Loucy (cell line): ENCODE measurements around the gene SHROOM2.

Experiments
- H2AFZ ChIP-seq: fragments of 200-600 bp; sonication (generic); 2 replicates; pipeline ENCODE4 v1.6.0; 2016; ENCODE audit warnings: antibody characterized with exemption, mild to moderate bottlenecking, low read length, moderate library complexity
- H3F3A ChIP-seq: fragments of 200-600 bp; 2 replicates; pipeline ENCODE4 v1.6.0; 2016; ENCODE audit warnings: antibody characterized with exemption, low read depth, mild to moderate bottlenecking
- H3K27me3 ChIP-seq: fragments of 200-600 bp; sonication (generic); 2 replicates; pipeline ENCODE4 v1.6.1; 2014; ENCODE audit warnings: low read length, mild to moderate bottlenecking; ENCODE audit not compliant: insufficient read depth, poor library complexity, severe bottlenecking
- H3K36me3 ChIP-seq: fragments of 200-600 bp; sonication (generic); 2 replicates; pipeline ENCODE4 v1.6.1; 2016; ENCODE audit warnings: low read length; ENCODE audit not compliant: insufficient read depth
- H3K4me1 ChIP-seq: fragments of 200-600 bp; sonication (generic); 2 replicates; pipeline ENCODE4 v1.5.1; 2014; ENCODE audit warnings: low read length, mild to moderate bottlenecking; ENCODE audit not compliant: insufficient read depth, poor library complexity, severe bottlenecking
- H3K4me2 ChIP-seq: fragments of 200-600 bp; sonication (generic); 2 replicates; pipeline ENCODE4 v1.6.0; 2014; ENCODE audit warnings: antibody characterized with exemption, low read length, low read depth, mild to moderate bottlenecking; ENCODE audit not compliant: poor library complexity, severe bottlenecking
- H3K4me3 ChIP-seq: fragments of 200-600 bp; sonication (generic); 2 replicates; pipeline ENCODE4 v1.5.1; 2014; ENCODE audit warnings: low read length, mild to moderate bottlenecking, mixed read lengths; ENCODE audit not compliant: poor library complexity, severe bottlenecking
- H3K79me2 ChIP-seq: fragments of 200-600 bp; sonication (generic); 2 replicates; pipeline ENCODE4 v1.6.1; 2014; ENCODE audit warnings: low read length; ENCODE audit not compliant: insufficient read depth
- H3K9ac ChIP-seq: fragments of 200-600 bp; sonication (generic); 2 replicates; pipeline ENCODE4 v1.6.0; 2014; ENCODE audit warnings: mild to moderate bottlenecking, low read depth, low read length, moderate library complexity; ENCODE audit not compliant: poor library complexity, severe bottlenecking
- H3K9me2 ChIP-seq: fragments of 200-600 bp; sonication (generic); replicated peaks from 2 replicates; pipeline ENCODE4 v1.6.1; 2016; ENCODE audit warnings: low read depth, low read length, mixed read lengths
- H3K9me3 ChIP-seq: fragments of 200-600 bp; sonication (generic); 2 replicates; pipeline ENCODE4 v1.6.1; 2014; ENCODE audit warnings: mild to moderate bottlenecking, antibody characterized with exemption, low read length, low read depth; ENCODE audit not compliant: insufficient read depth
- H4K20me1 ChIP-seq: fragments of 200-600 bp; sonication (generic); 2 replicates; pipeline ENCODE4 v1.6.0; 2014; ENCODE audit warnings: antibody characterized with exemption, low read length, mild to moderate bottlenecking; ENCODE audit not compliant: insufficient read depth, poor library complexity, severe bottlenecking
- EZH2phosphoT487 ChIP-seq: fragments of 200-600 bp; IDR thresholded peaks from 2 replicates; pipeline ENCODE4 v1.6.1; 2018; ENCODE audit warnings: antibody characterized with exemption, mild to moderate bottlenecking, moderate library complexity, borderline replicate concordance
- TF ChIP-seq, protein P1 (sequence below): fragments of 200-600 bp; sonication (generic); conservative IDR thresholded peaks from 2 replicates; pipeline ENCODE4 v1.5.1; 2014; ENCODE audit warnings: mild to moderate bottlenecking, antibody characterized with exemption, low read length

SHROOM2 gene

DNA sequence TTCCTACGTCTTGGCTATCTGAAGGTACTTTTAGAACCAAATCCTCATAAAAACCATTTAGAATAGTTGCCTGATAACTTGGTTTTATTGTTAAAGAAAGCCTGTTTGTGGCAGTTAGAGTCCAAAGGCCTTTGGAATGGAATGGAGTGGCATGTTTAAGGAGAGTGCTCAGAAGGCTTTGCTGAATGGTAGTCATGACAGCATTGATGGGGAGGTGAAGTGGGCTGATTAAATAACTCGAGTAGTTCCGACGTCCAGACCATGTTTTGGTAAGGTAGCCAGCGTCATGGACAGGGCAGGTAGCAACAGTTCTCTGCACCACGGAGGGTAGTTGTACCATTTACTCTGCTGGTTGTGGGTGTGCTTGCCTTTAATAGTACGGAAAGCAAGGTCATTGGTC lies 94.6 kb downstream of the SHROOM2 start:
- H3K9me2 ChIP-seq, result no peaks in the 10 kb centered on the region
- no peaks in the 10 kb centered on the region for H3K27me3 ChIP-seq
- peaks cover 3% of the 10 kb centered on the region for H3K4me1 ChIP-seq
- TF ChIP-seq, protein P1, sequence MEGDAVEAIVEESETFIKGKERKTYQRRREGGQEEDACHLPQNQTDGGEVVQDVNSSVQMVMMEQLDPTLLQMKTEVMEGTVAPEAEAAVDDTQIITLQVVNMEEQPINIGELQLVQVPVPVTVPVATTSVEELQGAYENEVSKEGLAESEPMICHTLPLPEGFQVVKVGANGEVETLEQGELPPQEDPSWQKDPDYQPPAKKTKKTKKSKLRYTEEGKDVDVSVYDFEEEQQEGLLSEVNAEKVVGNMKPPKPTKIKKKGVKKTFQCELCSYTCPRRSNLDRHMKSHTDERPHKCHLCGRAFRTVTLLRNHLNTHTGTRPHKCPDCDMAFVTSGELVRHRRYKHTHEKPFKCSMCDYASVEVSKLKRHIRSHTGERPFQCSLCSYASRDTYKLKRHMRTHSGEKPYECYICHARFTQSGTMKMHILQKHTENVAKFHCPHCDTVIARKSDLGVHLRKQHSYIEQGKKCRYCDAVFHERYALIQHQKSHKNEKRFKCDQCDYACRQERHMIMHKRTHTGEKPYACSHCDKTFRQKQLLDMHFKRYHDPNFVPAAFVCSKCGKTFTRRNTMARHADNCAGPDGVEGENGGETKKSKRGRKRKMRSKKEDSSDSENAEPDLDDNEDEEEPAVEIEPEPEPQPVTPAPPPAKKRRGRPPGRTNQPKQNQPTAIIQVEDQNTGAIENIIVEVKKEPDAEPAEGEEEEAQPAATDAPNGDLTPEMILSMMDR, result no peak
- no peak for TF ChIP-seq EZH2phosphoT487
- no peak overlapping the region for H2AFZ ChIP-seq
- no peaks in the 10 kb centered on the region for H3K79me2 ChIP-seq
- H3F3A ChIP-seq, result no peaks in the 10 kb centered on the region
- H4K20me1 ChIP-seq, result no peaks in the 10 kb centered on the region
- H3K36me3 ChIP-seq, result no peaks in the 10 kb centered on the region
- no peak overlapping the region for H3K4me3 ChIP-seq
- H3K4me2 ChIP-seq, result no peak overlapping the region
- H3K9ac ChIP-seq, result no peak overlapping the region
- H3K9me3 ChIP-seq, result no peaks in the 10 kb centered on the region

DNA sequence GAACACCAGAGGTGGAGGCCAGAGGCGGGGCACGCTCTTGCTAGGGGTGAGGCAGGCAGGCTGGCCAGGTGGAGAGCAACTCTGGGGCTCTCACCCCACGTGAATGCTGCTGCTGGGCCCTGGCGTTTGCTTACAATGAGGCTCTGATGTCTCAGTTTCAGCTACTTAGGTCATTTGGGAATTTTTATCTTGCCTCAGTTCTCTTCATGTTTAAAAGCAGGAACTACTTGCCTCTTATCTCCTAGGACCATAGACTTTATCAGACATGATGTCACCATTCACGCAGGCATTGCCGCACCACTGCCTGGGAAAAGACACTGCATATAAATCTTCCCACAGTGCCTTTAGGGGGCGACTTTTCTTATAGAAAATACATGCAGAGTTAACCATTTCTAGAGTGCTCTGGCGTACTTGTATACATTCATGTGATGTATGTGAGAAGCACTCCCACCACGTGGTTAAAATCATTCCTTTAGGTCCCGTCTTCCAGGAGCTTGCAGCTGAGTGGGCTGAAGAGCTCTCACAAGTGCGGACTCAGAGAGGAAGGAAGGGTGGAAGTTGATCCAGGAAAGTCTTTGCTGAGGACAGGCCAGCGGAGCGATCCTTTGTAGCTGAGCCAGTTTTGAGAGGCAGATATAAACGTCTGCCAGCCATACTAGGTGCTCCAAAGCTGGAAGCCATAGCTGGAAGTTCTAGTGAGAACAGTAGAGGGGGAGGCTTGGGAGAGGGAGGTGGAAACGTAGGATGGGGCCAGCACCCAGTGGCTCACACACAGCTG lies 96.6 kb downstream of the SHROOM2 start:
- H2AFZ ChIP-seq, result no peak overlapping the region
- no peaks in the 10 kb centered on the region for H3K27me3 ChIP-seq
- H3K4me2 ChIP-seq, result no peak overlapping the region
- H3K4me1 ChIP-seq, result no peaks in the 10 kb centered on the region
- no peak for TF ChIP-seq EZH2phosphoT487
- TF ChIP-seq, protein P1, result peak; percentile 22
- no peaks in the 10 kb centered on the region for H3K79me2 ChIP-seq
- H3K4me3 ChIP-seq, result no peak overlapping the region
- H3K9ac ChIP-seq, result no peak overlapping the region
- H3F3A ChIP-seq, result no peaks in the 10 kb centered on the region
- no peaks in the 10 kb centered on the region for H3K36me3 ChIP-seq
- H3K9me2 ChIP-seq, result no peaks in the 10 kb centered on the region
- no peaks in the 10 kb centered on the region for H3K9me3 ChIP-seq
- no peaks in the 10 kb centered on the region for H4K20me1 ChIP-seq

DNA sequence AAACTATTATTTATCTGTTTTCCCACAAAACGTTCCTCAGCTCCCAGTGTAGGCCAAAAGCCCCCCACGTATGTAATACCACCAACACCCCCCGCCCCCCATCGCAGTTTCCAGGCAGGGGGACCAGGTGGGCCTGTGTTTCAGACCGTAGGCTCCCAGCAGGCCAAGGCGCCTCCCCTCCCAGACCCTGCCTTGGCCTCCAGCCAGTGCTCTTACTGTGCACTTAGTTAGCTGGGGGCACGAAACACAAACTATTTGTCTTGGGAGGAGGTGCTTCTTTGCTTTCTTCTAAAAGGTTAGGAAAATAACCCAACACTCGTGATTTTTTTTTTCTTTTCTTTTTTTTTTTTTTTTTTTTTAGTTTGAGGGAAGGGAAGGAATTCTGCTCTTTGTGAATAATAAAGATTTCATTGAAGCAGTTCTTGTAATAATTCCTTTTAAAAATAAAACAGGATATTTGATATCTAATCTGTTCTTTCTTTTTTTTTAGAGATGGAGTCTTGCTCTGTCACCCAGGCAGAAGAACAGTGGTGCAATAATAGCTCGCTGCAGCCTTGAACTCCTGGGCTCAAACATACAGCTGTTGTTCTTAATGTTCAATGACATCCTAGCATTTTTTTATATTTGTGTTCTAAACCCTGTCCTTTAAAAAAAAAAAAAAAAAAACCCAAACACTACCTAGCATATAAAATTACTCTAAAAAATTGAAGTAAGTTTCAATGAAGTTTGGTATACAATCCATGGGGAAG lies 98.0 kb downstream of the SHROOM2 start:
- no peaks in the 10 kb centered on the region for H3K4me1 ChIP-seq
- no peaks in the 10 kb centered on the region for H3K9me2 ChIP-seq
- TF ChIP-seq, protein P1, result no peak
- TF ChIP-seq EZH2phosphoT487, result no peak
- H3K4me2 ChIP-seq, result no peak overlapping the region
- no peaks in the 10 kb centered on the region for H4K20me1 ChIP-seq
- no peak overlapping the region for H2AFZ ChIP-seq
- H3K9ac ChIP-seq, result no peak overlapping the region
- no peak overlapping the region for H3K4me3 ChIP-seq
- no peaks in the 10 kb centered on the region for H3F3A ChIP-seq
- no peaks in the 10 kb centered on the region for H3K36me3 ChIP-seq
- H3K27me3 ChIP-seq, result no peaks in the 10 kb centered on the region
- no peaks in the 10 kb centered on the region for H3K9me3 ChIP-seq
- H3K79me2 ChIP-seq, result no peaks in the 10 kb centered on the region
